Hypothalamus (tissue), 51 donors: ENCODE measurements around the gene TALDO1.

Experiments
- DNase-seq, 51 donors: peaks; one replicate each; lab custom pipeline; 2025; lab: John Stamatoyannopoulos, UW

TALDO1 gene

GRCh38 chr11:794766-795633 is 47.7 kb downstream of the TALDO1 start:
- peak in 9 of 51 donors; percentile 7 to 73 (median 26) for DNase-seq

DNA sequence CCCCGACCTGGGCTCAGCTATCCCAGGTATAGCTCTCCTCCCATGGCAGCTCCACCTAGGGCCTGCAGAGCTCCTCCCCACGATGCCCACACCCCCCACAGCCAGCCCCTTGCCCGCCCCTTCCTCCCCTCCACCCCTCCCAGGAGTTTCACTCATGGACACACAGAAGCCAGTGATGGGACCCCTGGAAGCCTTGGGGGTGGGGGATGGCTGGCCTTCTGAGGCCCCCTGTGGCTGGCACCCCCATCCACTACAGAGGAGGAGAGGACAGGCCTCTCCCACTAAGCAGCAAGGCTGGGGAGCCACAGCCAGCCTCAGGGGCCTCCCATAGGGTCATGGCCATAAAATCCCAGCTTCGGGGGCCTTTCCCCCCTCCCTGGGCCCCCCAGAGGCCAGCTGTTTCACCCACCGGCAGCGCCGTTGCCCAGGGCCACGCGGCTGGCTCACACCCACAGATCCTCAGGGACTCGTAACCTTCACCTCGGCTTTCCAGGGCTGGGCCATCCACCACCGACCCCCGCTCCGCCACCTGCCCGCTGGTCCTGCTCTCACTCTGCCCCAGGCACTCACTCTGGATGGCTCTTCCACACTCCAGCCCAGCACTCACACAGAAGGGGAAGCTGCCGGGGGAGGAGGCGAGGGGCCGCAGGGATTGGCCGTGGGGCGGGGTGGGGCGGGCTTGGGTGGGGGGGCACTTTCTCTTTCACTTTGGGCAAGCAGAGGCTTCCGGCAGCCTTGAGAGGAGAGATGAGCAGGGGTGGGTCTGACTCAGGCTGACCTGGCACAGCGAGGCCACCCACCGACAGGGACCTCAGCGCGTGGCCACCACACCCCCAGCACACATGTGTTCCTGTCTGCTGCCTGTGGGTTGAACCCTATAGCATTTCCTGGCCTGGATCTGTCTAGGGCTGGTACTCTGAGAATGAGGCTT is 48.6 kb downstream of the TALDO1 start:
- peak in 38 of 51 donors; percentile 26 to 76 (median 51) for DNase-seq

DNA sequence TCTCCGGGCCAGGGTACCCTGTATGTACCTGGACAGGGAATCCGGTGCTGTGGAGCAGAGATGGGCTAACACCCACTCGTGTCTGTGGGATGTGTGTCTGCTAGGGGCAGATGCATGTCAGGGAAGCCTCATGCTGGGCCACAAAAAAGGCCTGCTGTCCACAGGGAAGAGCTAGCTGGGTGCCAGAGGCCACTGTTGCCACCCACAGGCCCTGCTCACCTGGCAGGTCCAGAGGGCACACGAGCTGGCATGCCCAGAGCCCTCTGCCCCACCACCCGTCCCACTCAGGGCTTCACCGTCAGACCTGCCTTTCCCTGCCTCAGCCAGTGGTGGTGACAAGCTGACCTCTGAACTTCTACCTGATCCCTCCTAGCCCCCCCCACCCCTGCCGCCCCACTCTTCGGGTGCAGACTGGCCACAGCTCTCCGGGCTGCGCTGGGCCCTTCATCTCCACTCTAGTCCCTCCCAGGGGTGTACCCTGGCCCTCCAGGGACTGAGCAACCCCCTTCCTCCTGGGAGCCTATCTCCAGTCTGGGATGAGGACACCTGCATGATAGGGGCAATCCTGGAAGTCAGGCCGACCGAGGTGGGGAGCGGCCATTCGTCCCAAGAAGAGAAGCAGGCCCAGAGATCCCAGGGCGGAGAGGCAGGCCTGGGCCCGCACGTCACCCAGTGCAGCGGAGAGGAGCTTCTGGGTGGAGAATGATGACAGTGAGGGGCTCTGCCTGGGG is 49.5 kb downstream of the TALDO1 start:
- no peak for DNase-seq

- peak in 43 of 51 donors; percentile 27 to 89 (median 72) for DNase-seq
Observed at GRCh38 chr11:797296-798092, 50.2 kb downstream of the TALDO1 start.

- peak in 44 of 51 donors; percentile 36 to 86 (median 70) for DNase-seq
Observed at GRCh38 chr11:798093-798713, 50.9 kb downstream of the TALDO1 start, which contains the start of gene SLC25A22. Gene SLC25A22, minus strand, starts transcription at chr11:798281. Its CDS starts 3,275 bp downstream, at chr11:795006.

GRCh38 chr11:799641-800316 is 52.5 kb downstream of the TALDO1 start:
- no peak for DNase-seq

DNA sequence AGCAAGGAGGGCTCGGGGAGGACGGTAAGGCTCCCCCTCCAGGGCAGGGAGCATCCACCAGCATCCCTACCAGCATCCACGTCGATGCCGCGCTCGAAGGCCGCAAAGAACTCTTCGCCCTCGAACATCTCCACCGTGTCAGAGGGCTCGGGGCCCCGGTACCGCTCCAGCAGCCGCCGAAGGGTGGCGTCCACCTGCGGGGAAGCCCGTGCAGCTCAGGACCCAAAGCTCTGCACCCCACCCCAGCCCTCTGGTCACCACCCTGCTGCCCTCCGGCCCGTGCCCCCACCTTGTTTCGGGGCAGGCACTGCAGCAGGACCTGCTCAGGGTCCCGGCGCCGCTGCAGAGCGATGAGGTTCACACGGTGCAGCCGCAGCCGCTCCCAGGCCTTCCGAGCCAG is 53.2 kb downstream of the TALDO1 start:
- DNase-seq = no peak

- DNase-seq = no peak
Observed at GRCh38 chr11:801097-801780, 54.0 kb downstream of the TALDO1 start.

DNA sequence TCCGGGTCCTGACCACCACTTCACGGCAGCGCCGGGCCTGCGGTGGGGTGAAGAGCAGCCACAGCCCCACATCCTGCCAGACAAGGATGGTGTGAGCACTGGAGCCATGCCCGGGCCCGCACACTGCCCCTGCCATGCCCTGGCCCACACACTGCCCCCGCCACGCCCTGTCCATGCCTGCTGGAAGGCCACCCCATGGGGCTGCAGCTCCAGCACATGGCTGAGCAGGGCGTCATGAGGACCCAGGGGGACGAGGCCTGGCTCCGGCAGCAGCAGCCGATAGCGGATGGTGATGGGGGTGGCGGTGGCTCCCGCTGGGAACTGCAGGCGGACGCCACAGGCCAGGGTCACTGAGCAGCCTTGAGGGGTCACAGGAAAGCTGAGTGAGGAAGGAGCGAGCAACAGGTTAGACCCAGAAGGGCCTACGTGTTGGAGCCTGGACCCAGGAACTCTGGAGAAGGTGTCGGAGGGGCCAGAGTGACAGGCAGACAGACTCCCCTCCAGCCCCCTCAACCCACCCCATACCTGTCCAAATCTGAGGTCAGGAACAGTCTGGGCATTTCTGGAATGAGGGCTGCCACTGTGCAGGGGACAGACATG is 54.9 kb downstream of the TALDO1 start:
- DNase-seq = no peak

GRCh38 chr11:802693-803466 is 55.6 kb downstream of the TALDO1 start:
- no peak for DNase-seq

- DNase-seq = no peak
Observed at GRCh38 chr11:803467-803742, 56.1 kb downstream of the TALDO1 start.

- DNase-seq = no peak
Observed at GRCh38 chr11:803770-804598, 56.7 kb downstream of the TALDO1 start.

DNA sequence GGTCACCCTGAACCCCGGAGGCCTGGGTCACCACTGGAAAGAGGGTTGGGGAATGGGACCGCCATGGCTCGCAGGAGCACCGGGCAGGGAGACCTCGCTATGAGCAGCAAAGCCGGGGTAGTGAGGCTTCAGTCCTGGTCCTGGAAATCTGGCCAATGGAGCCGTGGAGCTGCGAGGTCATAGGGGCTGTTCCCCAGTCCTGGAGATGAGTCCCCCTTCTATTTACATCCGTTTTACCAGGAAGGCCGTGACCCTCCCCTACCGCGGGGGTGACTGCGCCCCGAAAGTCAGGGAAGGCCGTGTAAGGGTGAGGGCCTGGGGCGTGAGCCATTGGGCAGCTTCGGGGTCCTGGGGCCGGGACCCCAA is 57.3 kb downstream of the TALDO1 start:
- no peak for DNase-seq

DNA sequence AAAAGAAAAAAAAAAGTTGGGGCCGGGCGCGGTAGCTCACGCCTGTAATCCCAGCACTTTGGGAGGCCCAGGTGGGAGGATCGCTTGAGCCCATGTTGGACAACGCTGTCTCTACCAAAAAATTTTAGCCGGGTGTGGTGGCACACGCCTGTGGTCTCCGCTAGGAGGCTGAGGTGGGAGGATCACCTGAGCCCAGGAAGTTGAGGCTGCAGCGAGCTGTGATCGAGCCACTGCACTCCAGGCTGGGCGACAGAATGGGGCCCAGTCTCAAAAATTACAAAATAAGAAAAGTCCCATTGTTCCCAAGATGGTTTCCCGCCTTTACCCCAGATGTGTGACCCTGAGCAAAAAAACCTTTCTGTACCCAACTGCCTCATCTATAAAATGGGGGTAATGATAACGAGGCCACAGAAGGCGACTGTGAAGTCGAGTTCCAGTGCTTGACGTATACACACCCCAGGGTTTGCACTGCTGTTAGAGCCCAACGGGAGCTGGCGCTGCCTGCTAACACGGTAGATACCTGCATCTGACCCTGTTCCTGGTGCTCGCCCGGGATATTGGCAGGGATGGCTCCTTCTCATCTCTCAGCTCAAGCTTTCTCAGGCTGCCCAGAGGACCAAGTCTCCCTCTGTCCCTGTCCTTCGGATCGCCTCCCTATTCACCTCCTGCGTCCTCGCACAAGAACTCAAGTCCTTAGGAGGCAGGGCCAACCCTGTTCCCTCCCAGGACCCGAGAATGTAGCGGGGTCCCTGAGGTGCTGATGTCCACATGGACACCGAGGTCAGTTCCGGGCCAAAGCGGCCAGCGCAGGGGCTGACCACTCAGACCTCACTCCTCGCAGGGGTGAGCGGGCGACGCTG is 61.4 kb downstream of the TALDO1 start:
- peak in 5 of 51 donors; percentile 69 to 88 (median 77) for DNase-seq
